SHP77 (cell line): ENCODE data around the gene FERMT3.
"Not testable (repeated sequence)": the region's sequence is repeated elsewhere in the genome, so short reads cannot be mapped to it uniquely, and the experiment has no call there.

ENCODE experiments used
- DNase-seq, 2 experiments: peaks; one replicate each; lab custom pipeline; 2025; lab: John Stamatoyannopoulos, UW

Gene FERMT3

DNA sequence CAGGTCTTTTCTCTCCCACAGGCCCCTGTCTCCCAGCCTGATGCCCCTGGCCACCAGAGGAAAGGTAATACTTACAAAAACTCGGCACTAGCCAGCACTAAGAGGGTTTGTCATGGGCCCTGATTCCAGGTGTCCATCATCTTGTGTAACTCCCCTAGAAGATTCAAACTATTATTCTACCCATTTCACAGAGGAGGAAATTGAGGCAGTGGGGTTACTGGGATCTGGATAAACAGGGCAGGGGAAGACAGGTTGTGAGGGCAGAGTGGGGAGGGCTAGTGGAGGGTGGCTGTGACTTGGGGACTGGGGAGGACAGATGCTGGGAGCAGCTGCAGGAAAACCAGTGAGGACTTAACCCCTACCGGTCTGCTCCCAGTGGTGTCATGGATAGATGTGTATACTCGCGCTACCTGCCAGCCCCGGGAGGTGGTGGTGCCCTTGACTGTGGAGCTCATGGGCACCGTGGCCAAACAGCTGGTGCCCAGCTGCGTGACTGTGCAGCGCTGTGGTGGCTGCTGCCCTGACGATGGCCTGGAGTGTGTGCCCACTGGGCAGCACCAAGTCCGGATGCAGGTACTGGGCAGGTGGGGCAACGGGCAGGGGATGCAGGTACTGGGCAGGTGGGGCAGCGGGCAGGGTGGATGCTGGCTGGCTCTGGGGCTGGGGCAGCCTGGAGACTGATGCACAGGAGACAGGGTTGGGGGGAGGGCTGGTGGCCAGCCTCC is 29.1 kb downstream of the FERMT3 start:
- no peak for DNase-seq

GRCh38 chr11:64237484-64237951 is 31.0 kb downstream of the FERMT3 start:
- DNase-seq = peak; percentile 92 to 96

GRCh38 chr11:64238076-64238475 is 31.6 kb downstream of the FERMT3 start:
- peak in 1 of 2 experiments; percentile 42 for DNase-seq

DNA sequence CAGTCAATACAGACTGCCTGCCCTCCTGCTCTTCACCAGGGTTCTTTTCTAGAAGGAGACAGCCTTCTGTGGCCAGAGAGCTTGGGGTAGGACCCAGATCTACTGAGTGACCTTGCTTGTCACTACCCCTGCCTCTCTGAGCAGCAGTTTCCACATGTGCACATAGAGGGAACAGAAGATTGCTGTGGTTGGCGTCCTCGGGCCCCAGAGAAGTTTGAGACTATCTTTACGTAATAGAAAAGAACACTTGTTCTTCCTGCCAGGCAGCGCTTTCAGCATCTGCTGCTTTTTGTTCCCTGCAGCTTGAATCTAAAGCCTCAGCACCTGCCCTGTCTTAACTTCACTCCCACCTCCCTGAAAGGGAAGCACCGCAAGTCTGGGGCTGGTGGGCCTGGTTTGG is 32.5 kb downstream of the FERMT3 start:
- no peak for DNase-seq

DNA sequence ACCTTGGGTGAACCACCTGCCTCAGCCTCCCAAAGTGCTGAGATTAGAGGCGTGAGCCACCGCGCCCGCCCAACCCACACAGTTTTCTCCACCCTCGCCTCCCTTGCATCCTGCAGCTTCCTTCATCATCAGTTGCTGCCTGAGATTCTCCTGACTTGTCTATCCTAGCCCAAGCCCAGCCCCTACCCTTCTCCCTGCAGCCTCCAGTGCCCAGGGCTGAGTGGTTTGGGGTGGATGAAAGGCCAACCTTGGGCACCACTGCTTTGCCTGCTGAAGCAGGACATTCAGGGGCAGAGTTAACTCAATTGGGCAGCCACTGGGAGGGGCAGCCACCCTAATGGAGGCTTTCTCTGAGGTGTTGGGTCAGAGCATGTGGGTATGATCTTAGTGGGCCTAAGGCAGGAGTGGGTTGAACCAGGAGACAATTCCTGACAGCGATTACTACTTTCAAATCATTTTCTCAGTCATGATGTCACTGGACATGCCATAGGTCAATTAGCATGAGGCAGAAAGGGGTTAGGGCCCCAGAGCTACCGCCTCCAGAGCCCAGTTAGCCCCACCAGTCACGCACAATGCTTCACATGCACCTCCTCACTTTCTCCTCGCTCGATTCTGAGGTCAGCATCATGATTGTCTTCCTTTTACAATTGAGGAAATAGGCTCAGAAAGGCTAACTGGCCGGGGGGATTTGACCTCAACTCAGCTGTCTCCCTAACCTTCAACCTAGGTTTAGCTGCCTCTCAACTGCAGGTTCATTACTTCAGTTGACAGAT is 33.3 kb downstream of the FERMT3 start:
- no peak for DNase-seq

- DNase-seq = peak; percentile 92 to 96
These were observed 34.1 kb downstream of the FERMT3 start, which contains the start of gene FKBP2 for GRCh38 chr11:64240435-64241240. TSS of gene FKBP2 (plus strand) at chr11:64241095. CDS start at chr11:64242388, 1,293 bp downstream.

GRCh38 chr11:64241241-64241490 is 34.6 kb downstream of the FERMT3 start:
- peak in 1 of 2 experiments; percentile 92 for DNase-seq

- peak in 1 of 2 experiments; percentile 92 for DNase-seq
These were observed 35.2 kb downstream of the FERMT3 start for GRCh38 chr11:64241491-64242374.

- no peak for DNase-seq
These were observed 36.8 kb downstream of the FERMT3 start for GRCh38 chr11:64243236-64243854.

GRCh38 chr11:64244107-64244506 is 37.6 kb downstream of the FERMT3 start:
- no peak for DNase-seq

- DNase-seq = no peak
These were observed 38.4 kb downstream of the FERMT3 start for GRCh38 chr11:64244966-64245365.

DNA sequence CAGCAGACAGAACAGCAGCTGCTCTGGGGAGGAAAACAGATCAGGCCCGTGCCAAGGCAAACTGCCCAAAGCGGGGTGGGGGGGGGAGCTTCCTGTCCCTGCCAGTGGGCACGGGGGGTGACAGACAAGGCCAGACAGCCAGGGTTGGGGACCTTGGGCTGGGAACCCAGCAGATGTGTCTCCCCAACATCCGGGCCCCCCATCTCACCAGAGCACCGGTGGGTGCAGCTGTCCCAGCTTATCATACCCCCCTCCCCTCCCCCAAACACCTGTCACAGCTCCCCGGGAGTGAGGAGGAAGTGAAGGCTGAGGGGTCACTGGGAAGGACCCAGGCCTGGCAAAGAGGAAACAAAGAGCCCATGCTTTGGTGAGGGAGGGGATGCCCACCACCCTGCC is 38.9 kb downstream of the FERMT3 start:
- no peak for DNase-seq

DNA sequence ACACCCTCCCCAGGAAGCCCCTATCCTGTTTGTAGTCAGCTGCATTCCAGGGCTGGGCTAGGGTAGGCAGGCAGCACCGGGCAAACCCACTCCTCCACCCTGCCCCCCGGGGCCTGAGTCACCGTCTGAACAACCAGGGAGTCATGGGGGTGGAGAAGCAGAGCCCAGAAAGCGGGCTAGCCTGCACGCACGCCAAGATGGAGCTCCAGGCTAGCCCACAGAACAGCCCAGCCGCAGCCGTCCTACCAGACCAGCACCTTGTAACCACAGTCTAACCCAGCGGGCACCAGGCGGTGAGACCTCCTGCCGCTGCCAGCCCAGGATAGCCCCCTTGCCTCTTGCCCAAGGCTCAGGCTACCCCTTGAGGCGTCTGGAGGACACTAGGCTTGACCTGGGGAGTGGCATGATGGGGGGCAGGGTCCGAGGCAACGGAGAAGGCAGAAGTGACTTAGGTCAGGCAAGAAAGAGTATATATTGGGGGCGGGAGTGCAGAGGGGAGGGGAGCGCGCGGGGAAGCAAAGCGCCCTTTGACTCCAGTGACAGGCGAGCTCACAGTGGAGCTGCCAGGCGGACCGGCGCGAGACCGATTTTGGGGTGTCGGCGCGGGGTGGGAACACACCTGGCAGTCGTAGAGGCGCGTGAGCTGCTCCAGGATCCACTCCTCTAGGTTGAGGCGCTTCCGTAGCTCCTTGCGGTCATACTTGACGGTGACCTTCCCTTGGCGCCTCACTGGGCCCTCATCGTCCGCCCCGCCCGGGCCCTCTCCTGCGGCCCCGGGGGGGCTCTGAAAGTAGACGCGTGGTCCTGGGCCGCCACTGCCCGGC is 39.5 kb downstream of the FERMT3 start:
- peak in 1 of 2 experiments; percentile 51 for DNase-seq

- DNase-seq = not testable (repeated sequence)
These were observed 40.0 kb downstream of the FERMT3 start for GRCh38 chr11:64246621-64246870.

DNA sequence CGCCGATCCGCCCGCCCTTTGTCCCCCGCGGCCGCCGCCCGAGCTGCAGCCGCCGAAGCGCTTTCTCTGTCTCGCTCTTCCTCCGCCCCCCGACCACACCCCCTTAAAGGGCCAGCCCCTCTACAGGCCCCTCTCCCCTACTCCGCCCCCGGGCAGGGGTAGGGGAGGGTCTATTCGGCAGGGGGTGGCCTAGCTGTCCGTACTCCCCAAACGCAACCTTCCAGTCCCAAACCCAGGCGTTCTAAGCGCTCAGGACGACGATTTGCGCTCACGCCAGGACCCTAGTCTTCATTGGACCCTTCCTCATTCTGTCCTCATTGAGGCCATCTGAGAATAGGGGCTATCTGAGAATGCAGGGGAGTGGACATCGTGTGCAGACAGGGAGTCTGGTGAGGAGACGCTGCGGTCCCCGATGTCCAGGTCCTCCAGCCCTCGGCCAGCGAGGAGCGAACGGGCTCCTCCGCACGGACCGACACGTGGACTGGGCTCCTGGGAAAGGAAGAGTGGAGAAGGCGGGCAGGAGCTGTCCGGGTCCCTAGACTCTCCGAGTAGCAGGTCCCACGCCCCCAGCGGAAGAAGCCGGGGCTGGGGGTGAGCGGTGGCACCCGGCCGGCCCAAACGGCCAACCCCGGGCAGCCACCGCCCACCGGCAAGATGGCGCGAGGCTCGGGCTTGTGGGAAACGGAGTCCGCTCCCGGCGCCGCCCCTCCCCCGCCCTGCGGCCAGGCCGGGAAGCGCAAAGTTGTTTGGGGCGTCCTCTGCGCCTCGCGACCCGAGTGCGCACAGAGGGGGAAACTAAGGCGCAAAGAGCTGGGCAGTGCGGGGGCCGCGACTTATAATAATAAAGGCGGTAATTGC is 40.6 kb downstream of the FERMT3 start, which contains the start of gene PPP1R14B:
Gene PPP1R14B, minus strand, starts transcription at position 73 of the 858 bp plus-strand sequence. CDS start 270 bp downstream, outside the sequence.
- DNase-seq = peak; percentile 89 to 92

DNA sequence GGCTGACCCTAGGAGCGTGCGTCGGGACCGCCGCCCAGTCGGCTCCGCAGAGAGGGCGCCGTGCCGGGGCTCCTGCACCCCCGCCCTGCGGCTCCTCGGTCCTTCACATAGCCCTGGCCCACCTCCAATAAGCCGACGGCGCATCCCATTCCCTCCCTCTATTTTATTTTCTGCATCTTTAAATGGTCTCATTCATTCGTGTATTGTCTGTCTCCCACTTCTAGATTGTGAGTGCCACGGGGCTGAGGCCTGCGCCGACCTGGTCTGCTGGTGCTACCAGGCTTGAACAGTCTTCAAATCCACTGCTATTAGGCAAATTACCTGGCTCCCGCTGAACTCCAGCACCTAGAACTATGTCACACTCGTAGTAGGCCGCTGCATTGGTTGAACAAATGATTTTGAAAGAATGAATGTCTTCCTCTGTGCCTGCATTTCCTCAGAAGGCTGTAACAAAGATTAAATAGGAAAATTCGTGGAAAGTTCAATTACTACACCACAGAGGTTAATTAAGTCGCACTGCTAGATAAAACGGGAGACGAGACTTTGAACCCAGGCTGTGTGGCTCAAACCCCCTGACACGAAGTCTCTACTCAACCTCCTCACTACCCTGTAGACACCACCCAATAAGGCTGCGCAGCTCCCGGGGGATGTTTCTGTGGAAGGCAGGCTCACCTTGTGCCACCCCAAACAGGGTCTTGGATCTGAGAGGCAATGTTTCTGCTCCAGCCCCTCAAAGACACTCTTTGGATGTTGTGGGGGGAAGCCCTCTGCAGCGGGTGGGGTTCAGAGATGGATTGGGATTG is 41.4 kb downstream of the FERMT3 start:
- DNase-seq = no peak

- no peak for DNase-seq
These were observed 42.1 kb downstream of the FERMT3 start for GRCh38 chr11:64248578-64248977.

DNA sequence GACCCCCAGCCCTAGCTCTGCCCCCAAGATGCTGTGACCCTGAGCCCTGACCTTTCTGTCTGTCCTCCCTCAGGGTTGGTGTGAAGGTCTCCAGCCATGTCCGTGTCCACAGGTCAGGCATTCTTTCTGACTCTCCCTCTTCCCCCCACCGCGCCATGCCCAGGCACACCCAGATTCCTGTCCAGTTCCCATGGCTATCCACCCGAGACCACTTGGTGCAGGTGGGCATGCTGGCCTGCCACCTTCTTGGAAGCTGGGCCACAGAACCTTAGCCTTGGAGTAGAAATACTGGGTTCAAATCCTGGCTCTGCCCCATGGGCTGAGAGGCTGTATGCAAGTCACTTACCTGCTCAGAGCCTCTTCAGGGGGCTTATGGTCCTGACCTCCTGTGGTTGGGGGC is 42.5 kb downstream of the FERMT3 start:
- no peak for DNase-seq
